Astrocyte (in vitro differentiated cells and primary cell): Measurements from ENCODE around the gene DRC7.

ENCODE experiments used
- EZH2 ChIP-seq: IDR thresholded peaks from 2 replicates; pipeline ENCODE4 v1.6.1; 2012; ENCODE audit warnings: mild to moderate bottlenecking, low read length, inconsistent platforms; ENCODE audit not compliant: insufficient read depth
- TF ChIP-seq, protein P1 (sequence below): IDR thresholded peaks from 2 replicates; pipeline ENCODE4 v1.5.1; 2011; ENCODE audit warnings: low read depth, mild to moderate bottlenecking, inconsistent platforms, low read length, moderate library complexity; ENCODE audit not compliant: insufficient read depth

GRCh38 chr16:57669476-57670162 lies 25.0 kb upstream of the DRC7 start:
- TF ChIP-seq, protein P1, sequence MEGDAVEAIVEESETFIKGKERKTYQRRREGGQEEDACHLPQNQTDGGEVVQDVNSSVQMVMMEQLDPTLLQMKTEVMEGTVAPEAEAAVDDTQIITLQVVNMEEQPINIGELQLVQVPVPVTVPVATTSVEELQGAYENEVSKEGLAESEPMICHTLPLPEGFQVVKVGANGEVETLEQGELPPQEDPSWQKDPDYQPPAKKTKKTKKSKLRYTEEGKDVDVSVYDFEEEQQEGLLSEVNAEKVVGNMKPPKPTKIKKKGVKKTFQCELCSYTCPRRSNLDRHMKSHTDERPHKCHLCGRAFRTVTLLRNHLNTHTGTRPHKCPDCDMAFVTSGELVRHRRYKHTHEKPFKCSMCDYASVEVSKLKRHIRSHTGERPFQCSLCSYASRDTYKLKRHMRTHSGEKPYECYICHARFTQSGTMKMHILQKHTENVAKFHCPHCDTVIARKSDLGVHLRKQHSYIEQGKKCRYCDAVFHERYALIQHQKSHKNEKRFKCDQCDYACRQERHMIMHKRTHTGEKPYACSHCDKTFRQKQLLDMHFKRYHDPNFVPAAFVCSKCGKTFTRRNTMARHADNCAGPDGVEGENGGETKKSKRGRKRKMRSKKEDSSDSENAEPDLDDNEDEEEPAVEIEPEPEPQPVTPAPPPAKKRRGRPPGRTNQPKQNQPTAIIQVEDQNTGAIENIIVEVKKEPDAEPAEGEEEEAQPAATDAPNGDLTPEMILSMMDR: no peak
- no peak for TF ChIP-seq EZH2
